ENCODE results near the gene MKX. TPM values are rescaled to one million over a fixed set of nuclear protein-coding genes. Genes with fewer than 3 reads are reported as not detected.

The MKX gene
- total RNA-seq, 6 donors from 2014 or later, result 0.30 to 4.1 (median 1.2) TPM; not detected in 1

DNA sequence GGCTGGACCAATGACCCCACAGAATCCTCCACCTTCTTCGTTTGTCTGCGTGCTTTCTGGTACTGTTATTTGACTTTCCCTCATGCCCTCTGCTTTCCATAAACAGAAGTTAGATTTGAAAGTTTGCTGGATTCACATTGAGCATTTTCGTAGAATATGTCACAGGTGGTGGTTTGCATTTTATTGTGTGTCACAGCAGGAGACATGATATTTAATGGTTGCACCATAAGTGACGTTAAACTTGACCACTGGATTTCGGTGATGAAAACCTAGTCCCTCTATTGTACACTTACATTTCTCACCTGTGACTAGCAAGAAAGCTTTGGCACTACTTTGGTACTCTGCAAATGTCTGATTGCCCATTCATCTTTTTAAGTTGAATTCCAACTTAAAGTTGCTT lies 15.2 kb upstream of the MKX start:
- no peak overlapping the region for H3K27ac ChIP-seq
- no peaks in the 10 kb centered on the region for H3K36me3 ChIP-seq
- no peaks in the 10 kb centered on the region for H3K27me3 ChIP-seq
- H3K4me1 ChIP-seq, result no peaks in the 10 kb centered on the region
- DNase-seq (no peak), ATAC-seq (ENCODE audit: low FRiP score in 2 of 2) (no peak)
- no peak overlapping the region for H3K4me3 ChIP-seq
- TF ChIP-seq EP300 (IDR thresholded peaks at IDR 0.05) (no peak), POLR2AphosphoS5 (IDR thresholded peaks at IDR 0.05) (no peak), POLR2A (IDR thresholded peaks at IDR 0.05) (no peak)
- TF ChIP-seq, protein P1, sequence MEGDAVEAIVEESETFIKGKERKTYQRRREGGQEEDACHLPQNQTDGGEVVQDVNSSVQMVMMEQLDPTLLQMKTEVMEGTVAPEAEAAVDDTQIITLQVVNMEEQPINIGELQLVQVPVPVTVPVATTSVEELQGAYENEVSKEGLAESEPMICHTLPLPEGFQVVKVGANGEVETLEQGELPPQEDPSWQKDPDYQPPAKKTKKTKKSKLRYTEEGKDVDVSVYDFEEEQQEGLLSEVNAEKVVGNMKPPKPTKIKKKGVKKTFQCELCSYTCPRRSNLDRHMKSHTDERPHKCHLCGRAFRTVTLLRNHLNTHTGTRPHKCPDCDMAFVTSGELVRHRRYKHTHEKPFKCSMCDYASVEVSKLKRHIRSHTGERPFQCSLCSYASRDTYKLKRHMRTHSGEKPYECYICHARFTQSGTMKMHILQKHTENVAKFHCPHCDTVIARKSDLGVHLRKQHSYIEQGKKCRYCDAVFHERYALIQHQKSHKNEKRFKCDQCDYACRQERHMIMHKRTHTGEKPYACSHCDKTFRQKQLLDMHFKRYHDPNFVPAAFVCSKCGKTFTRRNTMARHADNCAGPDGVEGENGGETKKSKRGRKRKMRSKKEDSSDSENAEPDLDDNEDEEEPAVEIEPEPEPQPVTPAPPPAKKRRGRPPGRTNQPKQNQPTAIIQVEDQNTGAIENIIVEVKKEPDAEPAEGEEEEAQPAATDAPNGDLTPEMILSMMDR (IDR thresholded peaks at IDR 0.05), result no peak
- no peaks in the 10 kb centered on the region for H3K9me3 ChIP-seq
- WGBS, 2 donors, result 90 to 94% methylated on average over 5 of the region's 5 CpGs

DNA sequence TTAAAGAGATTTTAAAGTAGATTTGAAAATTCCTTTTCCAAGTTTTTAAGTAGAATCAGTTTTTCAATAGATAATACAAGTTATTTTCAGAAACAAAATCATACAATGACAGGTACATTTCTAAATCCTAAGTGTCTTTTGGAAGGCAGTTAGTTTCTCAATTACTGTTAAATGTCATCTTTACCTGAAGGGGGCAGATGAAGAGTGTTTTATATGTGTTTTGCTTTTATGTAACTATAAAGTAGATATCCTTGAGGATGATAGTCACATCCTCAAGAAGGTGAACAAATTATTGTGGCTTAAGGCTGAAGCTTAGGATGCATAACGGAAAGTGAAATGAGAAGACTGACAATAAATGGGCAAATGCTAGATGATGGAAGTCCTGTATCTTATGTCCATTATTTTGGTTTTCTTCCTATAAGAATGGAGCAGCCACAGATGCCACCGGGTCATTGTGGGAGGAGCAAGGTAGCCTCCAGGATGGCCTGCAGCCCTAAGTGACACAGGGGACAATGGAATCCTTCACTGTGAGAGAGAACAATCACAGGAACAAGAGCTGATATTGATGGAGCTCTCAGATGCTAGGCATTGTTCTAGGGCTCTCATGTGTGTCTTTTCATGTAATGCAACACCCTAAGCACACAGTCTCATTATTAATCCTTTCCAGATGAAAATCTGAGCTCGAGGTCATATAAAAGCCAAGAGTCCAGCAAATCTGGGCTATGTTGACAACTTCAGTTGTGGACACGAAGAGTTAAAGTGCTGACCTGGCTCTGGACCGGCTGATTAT lies 14.1 kb upstream of the MKX start:
- no peaks in the 10 kb centered on the region for H3K4me1 ChIP-seq
- H3K27ac ChIP-seq, result no peak overlapping the region
- no peaks in the 10 kb centered on the region for H3K9me3 ChIP-seq
- 57 to 62% methylated on average over 5 of the region's 5 CpGs for WGBS, 2 donors
- no peaks in the 10 kb centered on the region for H3K27me3 ChIP-seq
- DNase-seq, result no peak
- H3K4me3 ChIP-seq, result no peak overlapping the region
- no peak for ATAC-seq (ENCODE audit: low FRiP score in 2 of 2)
- no peaks in the 10 kb centered on the region for H3K36me3 ChIP-seq
- TF ChIP-seq EP300 (IDR thresholded peaks at IDR 0.05), result no peak

DNA sequence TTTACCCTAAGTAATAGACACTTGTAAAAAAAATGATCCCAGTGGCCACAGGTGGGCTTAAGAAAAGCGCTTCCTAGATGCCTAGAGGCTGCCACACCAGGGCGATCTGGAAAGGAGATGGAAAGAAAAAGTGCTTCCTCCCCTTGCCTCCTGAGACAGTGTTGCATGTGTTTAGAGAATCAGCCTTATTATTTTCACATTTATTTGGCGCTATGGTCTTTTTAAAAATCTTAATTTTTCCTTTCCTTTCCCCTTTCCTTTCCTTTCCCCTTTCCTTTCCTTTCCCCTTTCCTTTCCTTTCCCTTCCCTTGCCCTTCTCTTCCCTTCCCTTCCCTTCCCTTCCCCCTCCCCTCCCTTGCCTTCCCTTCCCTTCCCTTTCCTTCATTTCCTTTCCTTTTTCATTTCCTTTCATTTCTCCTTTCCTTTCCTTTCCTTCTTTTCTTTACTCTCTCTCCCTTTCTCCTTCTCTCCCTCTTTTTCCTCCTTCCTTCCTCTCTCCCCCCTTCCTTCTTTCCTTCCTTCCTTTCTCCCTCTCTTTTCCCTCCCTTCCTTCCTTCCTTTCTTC lies 7.1 kb upstream of the MKX start:
- WGBS, 2 donors, result 51 to 86% methylated on average over 2 to 3 of the region's 3 CpGs
- TF ChIP-seq POLR2AphosphoS5 (IDR thresholded peaks at IDR 0.05) (no peak), EP300 (IDR thresholded peaks at IDR 0.05) (no peak), POLR2A (IDR thresholded peaks at IDR 0.05) (no peak)
- TF ChIP-seq, protein P1 (IDR thresholded peaks at IDR 0.05), result no peak
- H3K36me3 ChIP-seq, result no peaks in the 10 kb centered on the region

DNA sequence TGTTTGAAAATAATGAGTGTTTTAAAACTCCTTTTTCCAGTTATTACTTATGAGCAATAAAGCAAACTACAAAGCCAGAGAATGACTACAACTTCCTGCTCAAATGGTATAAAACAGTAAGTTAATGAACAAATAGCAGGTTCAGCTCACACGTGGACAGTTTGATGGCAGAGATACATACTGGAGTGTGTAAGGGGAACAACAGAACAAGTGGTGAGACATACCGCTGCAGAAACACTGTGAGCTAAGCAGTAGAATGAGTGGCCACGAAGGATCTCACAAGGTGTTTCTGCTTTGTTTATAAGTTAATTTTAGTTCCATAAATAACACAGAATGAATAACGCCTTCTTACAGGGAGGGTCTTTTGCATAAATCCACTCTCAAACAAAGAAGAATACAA lies 3.0 kb upstream of the MKX start:
- DNase-seq (no peak), ATAC-seq (ENCODE audit: low FRiP score in 2 of 2) (no peak)
- Histone ChIP-seq H3K36me3 (no peaks in the 10 kb centered on the region), H3K27me3 (peaks cover 0 to 38% (median 22%) of the 10 kb centered on the region in 4 donors), H3K27ac (no peak overlapping the region), H3K9me3 (no peaks in the 10 kb centered on the region), H3K4me3 (no peak overlapping the region), H3K4me1 (peaks cover 30 to 33% (median 32%) of the 10 kb centered on the region in 4 donors)
- 37 to 38% methylated on average over 4 of the region's 4 CpGs for WGBS, 2 donors
- TF ChIP-seq POLR2A (IDR thresholded peaks at IDR 0.05) (no peak), EP300 (IDR thresholded peaks at IDR 0.05) (no peak), POLR2AphosphoS5 (IDR thresholded peaks at IDR 0.05) (no peak)
- TF ChIP-seq, protein P1 (IDR thresholded peaks at IDR 0.05), result no peak

More for the DNA sequence above, 7.1 kb upstream of the MKX start:
- DNase-seq (no peak), ATAC-seq (ENCODE audit: low FRiP score in 2 of 2) (no peak)
- Histone ChIP-seq H3K4me3 (no peak overlapping the region), H3K9me3 (no peaks in the 10 kb centered on the region), H3K27ac (no peak overlapping the region), H3K27me3 (peaks cover 0 to 5% (median 0%) of the 10 kb centered on the region in 4 donors), H3K4me1 (no peaks in the 10 kb centered on the region)

DNA sequence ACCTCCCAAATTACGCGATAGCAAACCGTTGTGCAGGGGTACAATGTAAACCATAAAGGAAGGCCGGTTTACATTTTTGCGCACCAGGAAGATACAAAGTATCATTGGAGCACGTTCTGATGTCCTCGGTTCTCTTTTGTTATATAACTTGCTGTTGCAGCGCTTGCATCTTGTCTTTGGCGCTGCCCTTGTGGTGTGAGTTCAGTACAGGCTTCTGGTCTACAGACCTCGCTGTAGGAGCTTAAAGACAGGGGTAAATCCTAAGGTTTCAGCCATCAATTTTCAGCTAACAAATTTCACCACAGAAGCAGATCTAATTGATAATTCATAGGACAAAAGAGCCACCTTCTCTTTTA lies 1.5 kb upstream of the MKX start:
- ATAC-seq (ENCODE audit: low FRiP score in 2 of 2) (no peak), DNase-seq (no peak)
- H3K9me3 ChIP-seq, result no peaks in the 10 kb centered on the region
- H3K4me3 ChIP-seq, result no peak overlapping the region
- H3K27ac ChIP-seq, result no peak overlapping the region
- 11 to 18% methylated on average over 10 of the region's 10 CpGs for WGBS, 2 donors
- H3K4me1 ChIP-seq, result peaks cover 40 to 48% (median 47%) of the 10 kb centered on the region in 4 donors
- no peak for TF ChIP-seq POLR2A (IDR thresholded peaks at IDR 0.05)
- TF ChIP-seq, protein P1 (IDR thresholded peaks at IDR 0.05), result no peak
- no peak for TF ChIP-seq EP300 (IDR thresholded peaks at IDR 0.05)
- TF ChIP-seq POLR2AphosphoS5 (IDR thresholded peaks at IDR 0.05), result no peak
- H3K27me3 ChIP-seq, result peaks cover 0 to 50% (median 27%) of the 10 kb centered on the region in 4 donors
- no peaks in the 10 kb centered on the region for H3K36me3 ChIP-seq

Data from upper lobe of left lung (tissue), 6 donors.